COLO668 (cell line): ENCODE data around the gene PHB1.
"Not testable (repeated sequence)": the region's sequence is repeated elsewhere in the genome, so short reads cannot be mapped to it uniquely, and the experiment has no call there.

Experiments
- DNase-seq: peaks from one replicate; lab custom pipeline; 2025; ENCODE audit not compliant: unreplicated experiment; lab: John Stamatoyannopoulos, UW

PHB1 gene

GRCh38 chr17:49406421-49407061 is 8.1 kb downstream of the PHB1 start:
- DNase-seq = no peak

- DNase-seq = no peak
Observed at GRCh38 chr17:49404906-49405305, 9.8 kb downstream of the PHB1 start.

- no peak for DNase-seq
Observed at GRCh38 chr17:49404361-49404760, 10.3 kb downstream of the PHB1 start.

GRCh38 chr17:49403514-49404289 is 11.0 kb downstream of the PHB1 start:
- no peak for DNase-seq

- no peak for DNase-seq
Observed at GRCh38 chr17:49402706-49403105, 12.0 kb downstream of the PHB1 start.

GRCh38 chr17:49401971-49402611 is 12.6 kb downstream of the PHB1 start:
- DNase-seq = no peak

GRCh38 chr17:49399995-49400394 is 14.7 kb downstream of the PHB1 start:
- DNase-seq = no peak

- no peak for DNase-seq
Observed at GRCh38 chr17:49397586-49397985, 17.1 kb downstream of the PHB1 start.

GRCh38 chr17:49393491-49394255 is 21.0 kb downstream of the PHB1 start:
- no peak for DNase-seq

- no peak for DNase-seq
Observed at GRCh38 chr17:49390548-49391324, 23.9 kb downstream of the PHB1 start.

- not testable (repeated sequence) for DNase-seq
Observed at GRCh38 chr17:49389514-49390347, 25.0 kb downstream of the PHB1 start.

- no peak for DNase-seq
Observed at GRCh38 chr17:49388692-49389513, 25.8 kb downstream of the PHB1 start.

- DNase-seq = no peak
Observed at GRCh38 chr17:49388290-49388640, 26.4 kb downstream of the PHB1 start.

GRCh38 chr17:49387498-49388289 is 27.0 kb downstream of the PHB1 start:
- no peak for DNase-seq

- no peak for DNase-seq
Observed at GRCh38 chr17:49386373-49386772, 28.3 kb downstream of the PHB1 start.

GRCh38 chr17:49384951-49385350 is 29.7 kb downstream of the PHB1 start:
- DNase-seq = no peak

GRCh38 chr17:49383060-49383459 is 31.6 kb downstream of the PHB1 start:
- no peak for DNase-seq

GRCh38 chr17:49382556-49382955 is 32.1 kb downstream of the PHB1 start:
- no peak for DNase-seq
